Raji (cell line): ENCODE data around the gene NCAN.

Source experiments
- POLR2A ChIP-seq: IDR thresholded peaks from 2 replicates; pipeline ENCODE4 v1.6.1; 2011; ENCODE audit warnings: low read depth, low read length, control low read depth; ENCODE audit not compliant: insufficient read depth

The NCAN gene

DNA sequence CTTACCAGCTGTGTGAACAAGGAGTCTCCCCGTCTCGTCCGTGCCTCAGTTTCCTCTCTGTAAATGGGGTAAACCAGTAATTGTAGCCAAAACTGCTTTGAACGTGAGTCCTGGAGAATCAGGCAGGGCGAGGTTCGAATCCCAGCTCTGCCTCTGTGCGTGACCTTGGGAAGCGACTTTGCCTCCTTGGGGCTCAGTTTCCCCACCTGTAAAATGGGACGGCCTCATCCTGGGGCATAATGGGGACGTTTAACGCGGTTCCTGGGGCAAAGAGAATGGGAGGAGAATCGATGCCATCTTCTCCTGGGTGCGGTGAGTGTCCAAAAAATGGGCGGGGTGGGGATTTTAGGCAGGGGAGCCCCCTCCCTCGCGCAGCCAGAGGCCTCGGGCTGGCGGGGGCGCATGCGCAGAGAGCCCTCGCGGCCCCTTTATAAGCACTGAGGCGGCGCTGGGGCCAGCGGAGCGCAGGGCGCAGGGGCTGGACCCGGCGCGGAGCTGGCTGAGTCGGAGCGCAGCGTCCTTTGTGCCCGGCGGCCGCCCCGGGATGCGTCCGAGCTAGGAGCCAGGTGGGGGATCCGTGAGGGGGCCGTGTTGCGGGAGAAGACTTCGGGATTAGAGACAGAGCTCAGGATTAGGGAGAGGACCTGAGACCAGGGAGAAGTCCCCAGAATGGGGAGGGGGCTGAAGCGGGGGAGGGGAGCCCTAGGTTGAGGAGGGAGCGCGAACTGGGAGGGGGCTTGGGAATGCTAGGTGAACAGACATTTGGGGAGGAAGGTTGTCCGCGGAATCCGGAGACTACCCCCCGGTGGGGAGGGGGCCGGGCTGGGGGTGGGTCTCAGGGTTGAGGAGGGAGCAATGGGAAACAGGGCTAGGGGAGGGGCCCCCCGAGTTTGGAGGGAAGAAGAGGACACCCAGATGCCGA lies at the start of gene NCAN:
Gene NCAN, plus strand, starts transcription at position 460 of the 922 bp plus-strand sequence. CDS start 4,996 bp downstream, outside the sequence.
- TF ChIP-seq POLR2A = no peak

DNA sequence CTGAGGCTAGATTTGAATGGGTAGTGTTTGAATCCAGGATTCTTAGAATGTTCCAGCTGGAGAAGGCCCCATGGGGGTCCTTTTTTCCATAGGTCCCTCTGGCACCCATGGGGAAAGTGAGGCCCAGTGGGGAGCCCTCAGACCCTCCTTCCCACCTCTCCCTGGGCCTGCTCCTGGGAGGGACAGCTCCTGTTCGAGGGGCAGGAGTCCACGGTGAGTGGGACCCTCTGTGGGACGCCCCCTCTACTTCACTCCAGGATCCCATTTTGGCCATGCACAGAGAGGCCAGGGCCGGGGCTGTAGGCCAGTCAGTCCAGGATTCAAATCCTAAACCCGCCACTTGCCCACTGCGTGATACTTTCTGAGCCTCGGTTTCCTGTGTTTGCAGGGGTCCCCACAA lies 49.3 kb upstream of the NCAN start:
- TF ChIP-seq POLR2A = no peak

DNA sequence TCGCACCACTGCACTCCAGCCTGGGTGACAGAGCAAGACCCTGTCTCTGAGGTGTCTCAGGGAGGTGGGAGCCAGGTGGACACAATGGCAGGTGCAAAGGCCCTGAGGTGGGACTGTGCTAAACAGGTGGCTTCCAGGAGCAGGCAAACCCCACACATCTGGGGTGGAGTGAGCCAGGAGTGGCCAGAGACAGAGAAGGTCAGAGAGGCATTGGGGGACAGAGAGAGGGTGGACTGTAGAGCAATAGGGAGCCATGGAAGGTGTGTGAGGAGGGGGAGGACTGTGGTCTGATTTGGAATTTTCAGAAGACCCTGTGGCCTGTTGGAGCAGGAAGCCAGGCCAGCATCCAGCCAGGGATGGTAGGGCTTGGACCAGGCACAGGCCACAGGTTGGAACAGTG lies 46.4 kb upstream of the NCAN start:
- TF ChIP-seq POLR2A = no peak

DNA sequence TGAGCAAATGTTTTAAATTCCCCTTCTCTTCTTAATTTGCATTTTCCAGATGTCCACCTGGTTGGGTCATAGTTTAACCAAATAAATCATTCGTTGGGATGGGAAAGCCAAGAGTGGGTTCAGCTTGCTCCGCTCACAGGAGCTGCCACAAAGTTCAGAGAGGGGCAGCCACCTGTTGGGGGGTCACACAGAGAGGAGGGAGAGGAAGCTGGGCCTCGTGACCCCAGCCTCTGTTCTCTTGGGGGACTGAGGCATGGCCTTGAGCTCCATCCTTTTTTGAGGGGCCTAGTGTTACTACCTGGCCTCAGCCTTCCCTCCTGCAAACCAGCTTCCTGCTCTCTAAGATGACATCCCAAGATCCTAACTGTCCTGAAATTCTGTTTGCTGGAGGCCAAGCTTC lies 44.1 kb upstream of the NCAN start:
- TF ChIP-seq POLR2A = no peak

DNA sequence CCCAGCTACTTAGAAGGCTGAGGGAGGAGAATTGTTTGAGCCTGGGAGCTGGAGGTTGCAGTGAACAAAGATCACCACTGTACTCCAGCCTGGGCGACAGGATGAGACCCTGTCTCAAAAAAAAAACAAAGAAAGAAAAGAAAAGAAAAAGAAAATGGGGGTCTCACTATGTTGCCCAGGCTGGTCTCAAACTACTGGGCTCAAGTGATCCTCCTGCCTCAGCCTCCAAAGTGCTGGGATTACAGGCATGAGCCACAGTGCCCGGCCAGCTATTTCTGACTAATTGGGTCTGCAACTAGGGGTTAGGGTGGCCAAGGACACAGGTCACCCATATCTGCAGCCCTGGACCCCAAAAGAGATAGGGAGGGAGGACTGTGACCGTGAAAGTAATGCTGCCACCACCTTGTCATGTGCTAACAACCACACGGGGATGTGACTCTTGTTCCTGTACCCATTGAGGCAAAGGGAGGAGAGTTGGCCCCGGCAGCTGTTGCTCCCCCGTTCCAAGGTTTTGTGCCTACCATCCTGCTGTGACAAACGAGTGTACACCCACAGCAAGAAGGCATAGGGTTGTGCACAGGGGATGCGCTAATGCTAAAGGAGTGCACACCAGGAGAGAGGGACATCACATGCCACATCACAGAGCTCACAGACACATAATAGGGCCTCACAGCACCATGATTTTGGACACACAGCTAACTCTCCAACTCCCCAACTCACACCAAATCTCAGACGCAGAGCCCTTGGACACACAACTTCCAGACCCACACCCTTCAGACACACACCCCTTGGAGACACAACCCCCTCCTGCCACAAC lies 42.3 kb upstream of the NCAN start:
- TF ChIP-seq POLR2A = no peak

DNA sequence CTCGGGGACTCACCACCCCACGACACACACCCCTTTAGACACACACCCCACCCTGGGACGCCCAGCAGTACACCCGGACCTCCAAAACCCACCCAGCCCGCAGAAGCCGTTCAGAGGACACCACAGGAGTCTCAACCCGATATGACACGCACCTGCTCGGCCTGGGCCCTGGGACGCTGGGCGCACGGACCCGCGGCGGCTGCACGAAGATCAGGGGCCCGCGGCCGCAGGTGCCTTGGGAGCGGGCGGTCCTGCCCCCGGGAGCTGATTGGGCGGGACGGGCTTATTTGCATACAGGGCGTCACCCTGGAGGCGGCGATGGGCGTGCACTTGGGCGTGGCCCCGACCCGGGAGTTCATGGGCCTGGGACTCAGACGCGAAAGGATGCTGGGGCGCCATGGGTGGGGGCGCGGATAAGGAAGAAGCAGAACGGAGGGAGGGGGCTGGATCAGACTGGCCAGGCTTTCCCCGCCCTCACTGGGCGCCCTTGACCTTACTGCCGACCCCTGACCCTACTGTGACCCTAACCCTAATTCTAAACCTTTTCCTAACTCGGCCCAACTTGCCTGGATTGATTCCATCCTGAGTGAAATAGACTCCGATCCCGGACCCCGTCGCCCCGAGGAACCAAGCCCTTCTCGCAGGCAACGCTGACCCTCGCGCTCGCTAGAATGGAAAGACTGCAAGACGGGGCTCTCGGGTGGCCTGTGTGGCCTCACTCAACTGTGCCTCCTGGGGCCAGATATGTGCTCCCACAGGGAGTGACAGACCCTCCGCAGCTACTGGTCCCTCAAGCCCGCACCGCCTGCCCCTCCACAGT lies 41.5 kb upstream of the NCAN start, which contains the start of gene MEF2B:
Gene MEF2B, minus strand, starts transcription at position 211 of the 820 bp plus-strand sequence. CDS start 19,528 bp downstream, outside the sequence.
- TF ChIP-seq POLR2A = peak; percentile 99

DNA sequence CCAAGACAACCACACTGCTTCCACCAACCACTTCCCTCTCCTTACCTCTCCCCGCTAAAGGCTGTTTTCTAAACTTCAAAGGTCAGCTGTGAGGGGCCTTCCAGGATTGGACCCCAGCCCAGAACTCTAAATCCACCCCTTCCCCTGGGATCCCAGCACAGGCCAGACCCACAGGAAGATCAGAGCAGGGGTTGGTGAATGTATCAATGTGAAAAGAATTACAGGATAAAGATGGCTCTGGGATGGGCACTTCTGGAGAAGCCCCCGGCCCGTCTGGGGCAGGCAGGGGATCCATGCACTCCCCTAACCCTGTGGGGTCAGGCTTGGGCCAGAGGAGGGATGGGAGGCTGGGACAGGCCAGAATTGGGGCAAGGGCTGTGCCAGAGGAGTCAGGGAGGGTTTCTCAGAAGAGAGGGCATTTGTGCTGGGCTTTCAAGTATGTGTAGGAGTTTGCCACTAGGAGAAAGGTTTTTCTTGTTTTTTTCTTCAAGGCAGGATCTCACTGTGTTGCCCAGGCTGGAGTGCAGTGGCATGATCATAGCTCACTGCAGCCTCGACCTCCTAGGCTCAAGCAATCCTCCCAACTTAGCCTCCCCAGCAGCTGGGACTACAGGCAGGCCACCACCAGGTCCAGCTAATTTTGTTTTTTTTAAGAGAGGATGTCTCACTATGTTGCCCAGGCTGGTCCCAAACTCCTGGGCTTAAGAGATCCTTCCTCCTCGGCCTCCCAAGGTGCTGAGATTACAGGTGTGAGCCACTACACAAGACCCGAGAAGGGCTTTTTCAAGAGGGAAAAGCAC lies 40.7 kb upstream of the NCAN start:
- no peak for TF ChIP-seq POLR2A

DNA sequence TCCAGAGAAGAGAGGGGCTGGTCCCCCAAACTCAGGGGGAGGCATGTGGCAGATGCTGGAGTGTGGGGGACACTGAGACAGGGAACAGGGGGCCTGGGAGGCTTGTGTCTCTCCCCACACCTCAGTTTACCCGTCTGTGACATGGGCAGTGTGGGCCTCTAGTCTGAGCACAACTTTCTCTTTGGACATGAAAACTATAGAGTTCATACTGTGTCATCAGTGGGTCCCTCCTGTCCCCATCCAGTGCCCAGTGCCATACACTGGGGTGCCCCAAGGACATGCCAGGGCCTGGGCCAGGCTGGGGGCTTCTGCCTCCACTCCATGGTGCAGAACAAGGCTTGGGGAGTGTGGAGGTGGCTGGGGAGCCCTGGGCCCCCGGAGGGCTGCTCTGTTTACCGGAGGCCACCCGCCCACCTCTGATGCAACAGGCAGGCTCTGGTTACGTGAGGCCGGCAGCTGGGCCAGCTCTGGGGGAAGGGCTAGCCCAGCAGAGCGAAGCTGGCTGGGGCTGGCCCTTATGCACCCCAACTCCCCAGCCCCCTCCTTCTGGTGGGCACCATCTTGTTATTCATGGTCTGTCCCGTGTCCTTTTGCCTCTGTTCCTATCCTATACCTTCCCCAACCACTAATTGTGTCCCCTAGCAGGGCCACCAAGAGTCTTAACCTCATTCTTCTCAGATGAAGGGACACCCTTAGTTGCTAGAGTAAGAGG lies 39.8 kb upstream of the NCAN start:
- TF ChIP-seq POLR2A = 0 out of 2 replicates have a peak, but pooled peaks have one; percentile 34

DNA sequence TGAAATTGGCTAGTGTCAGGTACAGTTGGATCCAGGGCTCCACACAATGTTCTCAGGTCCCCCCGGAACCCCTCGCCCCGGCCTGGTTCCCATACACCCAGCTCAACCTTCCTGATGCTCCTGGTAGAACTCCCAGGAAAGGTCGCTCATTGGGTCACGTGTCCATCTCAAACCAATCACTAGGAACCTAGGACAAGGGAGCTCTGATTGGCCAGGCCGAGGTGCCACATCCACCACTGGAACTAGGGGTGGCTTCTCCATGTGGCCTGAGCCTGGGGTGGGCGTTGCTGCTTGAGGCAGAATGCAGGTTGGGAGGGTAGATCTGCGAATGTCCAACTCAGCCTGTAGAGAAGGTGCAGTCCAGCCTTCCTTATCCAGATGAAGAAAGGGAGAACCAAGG lies 34.8 kb upstream of the NCAN start:
- TF ChIP-seq POLR2A = no peak

DNA sequence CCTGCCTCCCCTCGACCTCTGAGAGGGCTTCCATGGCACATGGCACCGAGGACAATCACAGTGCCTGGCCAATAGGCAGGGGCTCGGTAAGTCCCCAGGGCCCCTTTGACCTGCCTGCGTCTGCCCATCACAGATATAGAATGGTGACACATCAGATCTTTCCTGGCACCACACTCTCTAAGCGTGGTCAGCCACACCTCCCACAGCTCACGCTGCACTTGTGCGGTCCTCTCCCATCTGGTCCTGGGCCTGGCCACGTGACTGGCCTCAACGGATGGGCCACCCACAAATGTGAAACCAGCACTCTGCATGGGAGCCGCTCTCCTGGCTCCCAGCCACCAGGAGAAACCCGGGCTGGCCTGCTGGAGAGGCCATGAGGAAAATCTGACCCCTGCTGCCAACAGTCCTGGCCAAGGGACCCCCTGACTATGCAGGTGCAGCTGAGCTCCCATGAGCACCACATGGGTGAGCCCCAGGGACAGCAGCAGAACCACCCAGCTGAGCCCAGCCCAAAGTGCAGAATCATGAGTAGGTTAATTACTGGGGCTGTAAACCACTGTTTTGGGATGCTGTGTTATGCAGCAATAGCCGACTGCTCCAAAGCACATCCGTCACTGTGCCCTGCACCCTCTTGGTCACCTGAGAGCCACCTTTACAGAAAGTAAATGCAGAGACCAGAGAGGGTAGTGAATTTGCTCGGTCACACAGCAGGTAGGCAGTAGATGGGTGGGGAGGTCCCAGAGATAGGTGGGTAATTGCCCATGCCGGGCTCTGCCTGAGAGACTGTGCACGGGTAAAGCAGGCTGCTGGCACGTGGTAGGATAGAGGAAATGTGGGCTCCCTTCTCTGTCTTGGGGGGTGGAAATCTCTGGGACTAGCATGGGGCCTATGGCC lies 32.0 kb upstream of the NCAN start:
- TF ChIP-seq POLR2A = no peak

DNA sequence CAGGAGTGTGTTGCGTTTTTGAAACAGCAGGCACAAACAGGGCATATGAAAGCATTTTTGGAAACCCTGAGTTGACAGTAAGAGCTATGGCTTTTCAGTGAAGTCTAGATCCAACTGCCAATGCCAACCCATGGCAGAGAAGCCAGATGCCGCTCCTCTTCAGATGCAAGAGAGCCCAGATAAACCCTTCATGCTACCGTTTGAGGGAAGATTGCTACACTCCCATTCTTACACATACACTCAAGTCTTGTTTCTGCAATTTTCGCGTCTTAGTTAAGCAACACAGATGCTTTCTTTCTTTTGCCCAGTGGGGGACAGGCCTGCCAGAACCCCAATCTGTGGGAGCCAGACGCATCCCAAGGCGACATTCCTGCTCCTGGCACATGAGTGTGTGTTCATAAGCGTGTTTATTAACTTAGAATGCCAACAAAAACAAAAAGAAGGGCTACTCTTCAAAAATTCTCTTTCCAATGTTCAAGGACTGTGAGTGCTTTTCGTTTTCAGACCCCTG lies 30.2 kb upstream of the NCAN start:
- no peak for TF ChIP-seq POLR2A
